ENCODE data around the gene VPS45. TPM values are rescaled to one million over a fixed set of nuclear protein-coding genes. Genes with fewer than 3 reads are reported as not detected.

Gene VPS45
- total and polyA plus RNA-seq, 2 of the 13 experiments (the other 11 are each of a cell fraction or from before 2014, with no cell fraction given): 15.2 to 25.2 TPM

- Histone ChIP-seq H3K9ac (ENCODE audit: insufficient read depth, low read depth, low read length) (no peak overlapping the region), H3K27ac (ENCODE audit: extremely low read length, insufficient read depth, low read length) (no peak overlapping the region), H3K4me2 (ENCODE audit: low read depth, low read length) (no peak overlapping the region), H3K79me2 (ENCODE audit: insufficient read depth, low read length) (no peaks in the 10 kb centered on the region), H3K4me1 (ENCODE audit: insufficient read depth, low read length) (peaks cover 16% of the 10 kb centered on the region), H2AFZ (ENCODE audit: low read length) (no peak overlapping the region), H3K36me3 (replicated peaks in 1 of 2; ENCODE audit: control insufficient read depth in 1 of 2, insufficient read depth in 2 of 2, low read length in 2 of 2) (no peaks in the 10 kb centered on the region), H3K27me3 (ENCODE audit: control insufficient read depth in 1 of 2, insufficient read depth in 2 of 2, low read length in 2 of 2) (peaks cover 0 to 3% of the 10 kb centered on the region in 2 experiments; a peak in 1 of 5 replicates), H4K20me1 (ENCODE audit: insufficient read depth, low read length) (no peaks in the 10 kb centered on the region), H3K4me3 (replicated peaks in 1 of 3; ENCODE audit: insufficient read depth in 1 of 3, low read depth in 2 of 3, low read length in 3 of 3) (no peak overlapping the region), H3K9me3 (ENCODE audit: low read length) (no peaks in the 10 kb centered on the region)
- DNase-seq (ENCODE audit: low spot score) (no peak), ATAC-seq (no peak), FAIRE-seq (no peak)
- in situ Hi-C loops (cut with HindIII; ENCODE audit: extremely low pct_ligation_motif_present, low pct_unique_long_range_greater_than_20kb) (no loop called here), intact Hi-C loops (cut with micrococcal nuclease; ENCODE audit: unreplicated experiment) (no loop called here)
- 1% methylated on average over 2 of the region's 2 CpGs for WGBS (ENCODE audit: low lambda C conversion rate)
- TF ChIP-seq, protein P1, sequence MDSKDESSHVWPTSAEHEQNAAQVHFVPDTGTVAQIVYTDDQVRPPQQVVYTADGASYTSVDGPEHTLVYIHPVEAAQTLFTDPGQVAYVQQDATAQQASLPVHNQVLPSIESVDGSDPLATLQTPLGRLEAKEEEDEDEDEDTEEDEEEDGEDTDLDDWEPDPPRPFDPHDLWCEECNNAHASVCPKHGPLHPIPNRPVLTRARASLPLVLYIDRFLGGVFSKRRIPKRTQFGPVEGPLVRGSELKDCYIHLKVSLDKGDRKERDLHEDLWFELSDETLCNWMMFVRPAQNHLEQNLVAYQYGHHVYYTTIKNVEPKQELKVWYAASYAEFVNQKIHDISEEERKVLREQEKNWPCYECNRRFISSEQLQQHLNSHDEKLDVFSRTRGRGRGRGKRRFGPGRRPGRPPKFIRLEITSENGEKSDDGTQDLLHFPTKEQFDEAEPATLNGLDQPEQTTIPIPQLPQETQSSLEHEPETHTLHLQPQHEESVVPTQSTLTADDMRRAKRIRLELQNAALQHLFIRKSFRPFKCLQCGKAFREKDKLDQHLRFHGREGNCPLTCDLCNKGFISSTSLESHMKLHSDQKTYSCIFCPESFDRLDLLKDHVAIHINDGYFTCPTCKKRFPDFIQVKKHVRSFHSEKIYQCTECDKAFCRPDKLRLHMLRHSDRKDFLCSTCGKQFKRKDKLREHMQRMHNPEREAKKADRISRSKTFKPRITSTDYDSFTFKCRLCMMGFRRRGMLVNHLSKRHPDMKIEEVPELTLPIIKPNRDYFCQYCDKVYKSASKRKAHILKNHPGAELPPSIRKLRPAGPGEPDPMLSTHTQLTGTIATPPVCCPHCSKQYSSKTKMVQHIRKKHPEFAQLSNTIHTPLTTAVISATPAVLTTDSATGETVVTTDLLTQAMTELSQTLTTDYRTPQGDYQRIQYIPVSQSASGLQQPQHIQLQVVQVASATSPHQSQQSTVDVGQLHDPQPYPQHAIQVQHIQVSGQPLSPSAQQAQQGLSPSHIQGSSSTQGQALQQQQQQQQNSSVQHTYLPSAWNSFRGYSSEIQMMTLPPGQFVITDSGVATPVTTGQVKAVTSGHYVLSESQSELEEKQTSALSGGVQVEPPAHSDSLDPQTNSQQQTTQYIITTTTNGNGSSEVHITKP (CRISPR knock-in tag; IDR thresholded peaks at IDR 0.05; ENCODE audit: low read depth): no peak
- TF ChIP-seq, protein P2, sequence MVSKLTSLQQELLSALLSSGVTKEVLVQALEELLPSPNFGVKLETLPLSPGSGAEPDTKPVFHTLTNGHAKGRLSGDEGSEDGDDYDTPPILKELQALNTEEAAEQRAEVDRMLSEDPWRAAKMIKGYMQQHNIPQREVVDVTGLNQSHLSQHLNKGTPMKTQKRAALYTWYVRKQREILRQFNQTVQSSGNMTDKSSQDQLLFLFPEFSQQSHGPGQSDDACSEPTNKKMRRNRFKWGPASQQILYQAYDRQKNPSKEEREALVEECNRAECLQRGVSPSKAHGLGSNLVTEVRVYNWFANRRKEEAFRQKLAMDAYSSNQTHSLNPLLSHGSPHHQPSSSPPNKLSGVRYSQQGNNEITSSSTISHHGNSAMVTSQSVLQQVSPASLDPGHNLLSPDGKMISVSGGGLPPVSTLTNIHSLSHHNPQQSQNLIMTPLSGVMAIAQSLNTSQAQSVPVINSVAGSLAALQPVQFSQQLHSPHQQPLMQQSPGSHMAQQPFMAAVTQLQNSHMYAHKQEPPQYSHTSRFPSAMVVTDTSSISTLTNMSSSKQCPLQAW (CRISPR knock-in tag; IDR thresholded peaks at IDR 0.05): no peak
- TF ChIP-seq ZNF639 (CRISPR knock-in tag; conservative IDR thresholded peaks at IDR 0.05) (no peak), PLRG1 (conservative IDR thresholded peaks at IDR 0.05) (no peak)
- TF ChIP-seq, protein P3, sequence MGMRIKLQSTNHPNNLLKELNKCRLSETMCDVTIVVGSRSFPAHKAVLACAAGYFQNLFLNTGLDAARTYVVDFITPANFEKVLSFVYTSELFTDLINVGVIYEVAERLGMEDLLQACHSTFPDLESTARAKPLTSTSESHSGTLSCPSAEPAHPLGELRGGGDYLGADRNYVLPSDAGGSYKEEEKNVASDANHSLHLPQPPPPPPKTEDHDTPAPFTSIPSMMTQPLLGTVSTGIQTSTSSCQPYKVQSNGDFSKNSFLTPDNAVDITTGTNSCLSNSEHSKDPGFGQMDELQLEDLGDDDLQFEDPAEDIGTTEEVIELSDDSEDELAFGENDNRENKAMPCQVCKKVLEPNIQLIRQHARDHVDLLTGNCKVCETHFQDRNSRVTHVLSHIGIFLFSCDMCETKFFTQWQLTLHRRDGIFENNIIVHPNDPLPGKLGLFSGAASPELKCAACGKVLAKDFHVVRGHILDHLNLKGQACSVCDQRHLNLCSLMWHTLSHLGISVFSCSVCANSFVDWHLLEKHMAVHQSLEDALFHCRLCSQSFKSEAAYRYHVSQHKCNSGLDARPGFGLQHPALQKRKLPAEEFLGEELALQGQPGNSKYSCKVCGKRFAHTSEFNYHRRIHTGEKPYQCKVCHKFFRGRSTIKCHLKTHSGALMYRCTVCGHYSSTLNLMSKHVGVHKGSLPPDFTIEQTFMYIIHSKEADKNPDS (CRISPR knock-in tag; IDR thresholded peaks at IDR 0.05): no peak
- no TSS peak for BruUV-seq (replicated peaks)
- CTCF ChIA-PET (ENCODE audit: low intra/inter-chr PET ratio, low total read pairs): no interaction called here
- POLR2A ChIA-PET: no interaction called here
Observed at GRCh38 chr1:150171801-150172200, 104.2 kb downstream of the VPS45 start.

All from HepG2 (cell line).